ENCODE results near the gene NPB.
"Not testable (repeated sequence)": the region's sequence is repeated elsewhere in the genome, so short reads cannot be mapped to it uniquely, and the experiment has no call there.

- TF ChIP-seq CTCF (conservative IDR thresholded peaks at IDR 0.05 in 1 of 2, IDR thresholded peaks at IDR 0.05 in 1 of 2; ENCODE audit: low read depth in 1 of 2, low read length in 2 of 2); EZH2 (IDR thresholded peaks at IDR 0.05; ENCODE audit: low read length, missing control alignments): not testable (repeated sequence)
These were observed 16.3 kb downstream of the NPB start for GRCh38 chr17:81918333-81918669.

Measured in fibroblast of lung (primary cell).